GM13977 (cell line): ENCODE measurements around the gene ACADS.
"Not testable (repeated sequence)": the region's sequence is repeated elsewhere in the genome, so short reads cannot be mapped to it uniquely, and the experiment has no call there.

ENCODE experiments used
- DNase-seq: peaks from one replicate; pipeline ENCODE4 v3.0.0; 2012; ENCODE audit warnings: low spot score
- in situ Hi-C: fragments of 300-500 bp; cut with MboI; formaldehyde crosslinking; loops from one replicate; pipeline ENCODE4 v1.12.0; 2022; ENCODE audit warnings: low sequenced_read_pairs, low pct_unique_long_range_greater_than_20kb, mixed read lengths, inconsistent platforms; ENCODE audit not compliant: unreplicated experiment
- TF ChIP-seq, protein P1 (sequence below): IDR thresholded peaks from 2 replicates; pipeline ENCODE4 v1.5.1; 2012; ENCODE audit warnings: mild to moderate bottlenecking, control low read depth; ENCODE audit not compliant: insufficient read depth; ENCODE audit errors: extremely low read depth, missing control alignments

The ACADS gene

DNA sequence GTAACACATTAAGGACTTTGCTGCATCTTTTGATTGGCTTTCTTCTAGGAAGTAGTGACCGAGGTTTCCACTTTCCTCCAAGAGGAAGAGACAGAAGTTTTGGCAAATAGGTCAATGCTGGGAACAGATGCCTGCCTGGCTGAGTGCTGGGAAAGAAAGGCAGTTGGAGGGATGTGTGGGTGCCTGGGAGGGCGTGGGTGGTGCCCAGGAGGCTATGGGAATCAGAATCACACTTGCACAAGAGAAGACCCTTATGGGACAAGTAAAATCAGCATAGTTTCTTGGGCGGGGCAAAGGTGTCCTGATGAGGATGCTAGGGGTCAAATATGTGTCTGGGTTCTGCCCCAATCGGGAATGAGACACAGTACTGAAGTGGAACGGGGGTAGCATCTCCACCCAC lies 906 bp upstream of the ACADS start:
- in situ Hi-C loops: no loop called here
- no peak for DNase-seq
- TF ChIP-seq, protein P1, sequence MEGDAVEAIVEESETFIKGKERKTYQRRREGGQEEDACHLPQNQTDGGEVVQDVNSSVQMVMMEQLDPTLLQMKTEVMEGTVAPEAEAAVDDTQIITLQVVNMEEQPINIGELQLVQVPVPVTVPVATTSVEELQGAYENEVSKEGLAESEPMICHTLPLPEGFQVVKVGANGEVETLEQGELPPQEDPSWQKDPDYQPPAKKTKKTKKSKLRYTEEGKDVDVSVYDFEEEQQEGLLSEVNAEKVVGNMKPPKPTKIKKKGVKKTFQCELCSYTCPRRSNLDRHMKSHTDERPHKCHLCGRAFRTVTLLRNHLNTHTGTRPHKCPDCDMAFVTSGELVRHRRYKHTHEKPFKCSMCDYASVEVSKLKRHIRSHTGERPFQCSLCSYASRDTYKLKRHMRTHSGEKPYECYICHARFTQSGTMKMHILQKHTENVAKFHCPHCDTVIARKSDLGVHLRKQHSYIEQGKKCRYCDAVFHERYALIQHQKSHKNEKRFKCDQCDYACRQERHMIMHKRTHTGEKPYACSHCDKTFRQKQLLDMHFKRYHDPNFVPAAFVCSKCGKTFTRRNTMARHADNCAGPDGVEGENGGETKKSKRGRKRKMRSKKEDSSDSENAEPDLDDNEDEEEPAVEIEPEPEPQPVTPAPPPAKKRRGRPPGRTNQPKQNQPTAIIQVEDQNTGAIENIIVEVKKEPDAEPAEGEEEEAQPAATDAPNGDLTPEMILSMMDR: no peak

DNA sequence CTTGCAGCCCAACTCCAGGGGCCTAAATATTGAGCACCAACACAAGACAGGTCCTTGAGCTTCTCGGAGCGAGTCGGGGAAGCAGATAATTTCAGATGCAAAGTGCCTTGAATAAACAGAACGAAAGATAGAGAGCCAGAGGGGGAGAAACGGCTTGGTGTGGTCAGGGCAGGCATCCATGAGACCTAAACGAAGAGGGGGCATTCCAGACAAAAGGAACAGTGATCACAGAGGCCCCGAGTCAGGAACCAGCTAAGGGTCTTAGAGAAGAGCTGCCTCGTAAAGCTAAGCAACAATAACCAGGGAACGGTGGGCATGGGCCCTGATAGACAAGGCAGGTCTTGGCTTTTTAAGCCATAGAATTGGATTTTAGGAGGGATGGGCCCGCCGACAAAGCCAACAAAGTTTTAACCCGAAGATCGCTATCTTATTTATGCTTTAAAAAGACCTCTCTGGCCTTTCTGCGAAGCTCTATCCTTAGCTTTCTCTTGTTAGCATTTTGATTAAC lies 421 bp upstream of the ACADS start:
- DNase-seq: no peak
- TF ChIP-seq, protein P1: no peak
- in situ Hi-C loops: no loop called here

DNA sequence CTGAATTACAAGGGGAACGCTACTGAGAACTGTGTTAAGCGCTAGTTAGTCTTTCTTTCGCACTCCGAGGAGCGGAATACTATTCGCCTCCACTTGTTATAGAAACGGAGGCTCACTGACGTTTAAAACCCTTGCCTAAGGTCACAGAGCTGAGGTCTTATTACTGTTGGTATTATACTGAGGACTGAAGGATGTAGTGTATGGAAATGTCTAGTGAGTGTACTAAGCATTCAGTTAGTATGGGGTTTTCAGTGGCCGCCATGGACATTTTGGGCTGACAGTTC lies 826 bp downstream of the ACADS start:
- no peak for DNase-seq
- TF ChIP-seq, protein P1: no peak
- in situ Hi-C loops: no loop called here

DNA sequence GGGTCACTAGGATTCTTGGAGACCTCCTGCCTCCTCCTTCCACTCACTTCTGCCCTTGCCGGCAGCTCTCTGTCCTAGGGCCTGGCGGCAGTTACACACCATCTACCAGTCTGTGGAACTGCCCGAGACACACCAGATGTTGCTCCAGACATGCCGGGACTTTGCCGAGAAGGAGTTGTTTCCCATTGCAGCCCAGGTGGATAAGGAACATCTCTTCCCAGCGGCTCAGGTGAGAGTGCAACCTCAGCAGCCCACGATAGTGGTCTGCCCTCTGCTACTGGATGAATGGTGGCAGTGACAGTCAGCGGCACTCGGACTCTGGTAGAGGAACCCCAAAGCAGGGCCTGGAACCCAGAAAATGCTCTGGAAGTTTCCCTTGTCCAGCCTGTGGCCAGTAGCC lies 1.3 kb downstream of the ACADS start:
- no peak for DNase-seq
- TF ChIP-seq, protein P1: no peak

DNA sequence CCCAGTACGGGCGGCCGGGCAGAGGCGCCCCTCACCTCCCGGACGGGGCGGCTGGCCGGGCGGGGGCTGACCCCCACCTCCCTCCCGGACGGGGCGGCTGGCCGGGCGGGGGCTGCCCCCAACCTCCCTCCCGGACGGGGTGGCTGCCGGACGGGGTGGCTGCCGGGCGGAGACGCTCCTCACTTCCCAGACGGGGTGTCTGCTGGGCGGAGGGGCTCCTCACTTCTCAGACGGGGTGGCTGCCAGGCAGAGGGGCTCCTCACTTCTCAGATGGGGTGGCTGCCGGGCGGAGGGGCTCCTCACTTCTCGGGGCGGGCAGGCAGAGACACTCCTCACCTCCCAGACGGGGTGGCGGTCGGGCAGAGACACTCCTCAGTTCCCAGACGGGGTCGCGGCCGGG lies 6.6 kb downstream of the ACADS start:
- DNase-seq, in situ Hi-C loops: not testable (repeated sequence)

More for the DNA sequence above, 1.3 kb downstream of the ACADS start:
- in situ Hi-C loops: no loop called here

DNA sequence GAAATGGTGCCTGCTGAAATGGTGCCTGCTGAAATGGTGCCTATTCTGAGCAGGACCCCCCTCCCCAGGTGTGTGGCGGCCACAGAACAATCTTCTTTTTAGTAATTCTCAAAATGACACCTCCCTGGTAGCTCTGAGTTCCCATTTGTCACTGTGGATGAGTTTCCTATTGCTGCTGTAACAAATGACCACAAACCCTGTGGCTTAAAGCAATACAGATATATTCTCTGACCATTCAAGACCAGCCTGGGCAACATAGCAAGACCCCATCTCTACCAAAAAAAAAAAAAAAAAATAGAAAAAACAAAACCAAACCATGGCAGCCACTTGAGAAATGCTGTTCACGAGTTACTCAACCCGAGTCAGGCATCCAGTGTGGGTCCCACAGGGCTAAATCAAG lies 7.9 kb downstream of the ACADS start:
- DNase-seq: no peak
- in situ Hi-C loops: no loop called here
- TF ChIP-seq, protein P1: no peak

DNA sequence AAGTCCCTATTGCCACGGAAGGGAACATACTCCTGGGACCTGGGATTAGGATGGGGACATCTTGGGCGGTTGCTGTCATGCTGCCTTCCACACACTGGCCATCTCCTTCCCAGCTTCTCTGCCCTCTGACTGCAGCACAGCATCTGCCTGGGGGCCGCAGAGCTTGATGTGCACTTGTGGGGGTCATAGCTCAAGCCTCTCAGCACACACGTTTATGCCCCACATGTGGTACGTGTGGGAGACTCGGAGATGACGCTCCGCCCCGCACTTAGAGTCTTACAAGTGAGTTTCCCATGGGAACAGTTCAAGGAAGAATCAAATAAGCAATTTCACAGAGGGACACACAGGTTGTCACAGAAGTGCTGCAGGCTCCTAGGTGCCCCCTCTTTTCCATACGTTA lies 8.6 kb downstream of the ACADS start:
- no peak for DNase-seq
- TF ChIP-seq, protein P1: no peak
- in situ Hi-C loops: no loop called here

DNA sequence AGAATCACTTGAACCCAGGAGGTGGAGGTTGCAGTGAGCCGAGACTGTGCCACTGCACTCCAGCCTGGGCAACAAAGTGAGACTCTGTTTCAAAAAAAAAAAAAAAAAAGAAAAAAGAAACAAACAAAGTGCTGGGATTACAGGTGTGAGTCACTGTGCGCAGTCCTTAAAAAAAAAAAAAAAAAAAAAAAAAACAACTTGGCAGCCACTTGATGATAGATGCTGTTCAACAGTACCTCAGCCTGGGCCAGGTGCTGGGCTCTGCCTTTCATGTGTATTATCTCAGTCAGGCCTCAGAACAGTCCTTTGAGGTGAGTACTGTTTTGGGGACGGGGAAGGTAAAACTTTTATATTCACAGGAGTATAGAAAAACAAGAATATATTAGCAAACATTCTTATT lies 9.6 kb downstream of the ACADS start:
- no peak for DNase-seq
- in situ Hi-C loops: no loop called here

More for the DNA sequence above, 9.6 kb downstream of the ACADS start:
- TF ChIP-seq, protein P1: no peak
